ACC112 (cell line): ENCODE results near the gene IL1RAPL1.
"Not testable (repeated sequence)": the region's sequence is repeated elsewhere in the genome, so short reads cannot be mapped to it uniquely, and the experiment has no call there.

ENCODE experiments used
- H2AFZ ChIP-seq: fragments of 200-600 bp; sonication (generic); one replicate; pipeline ENCODE4 v1.6.0; 2017; ENCODE audit warnings: antibody characterized with exemption, low read length; ENCODE audit not compliant: unreplicated experiment
- H3K27ac ChIP-seq: fragments of 200-600 bp; sonication (generic); 2 replicates; pipeline ENCODE4 v1.5.1; 2014; ENCODE audit warnings: low read depth, mild to moderate bottlenecking, antibody characterized with exemption, low read length, moderate library complexity
- H3K27me3 ChIP-seq: fragments of 200-600 bp; sonication (generic); 2 replicates; pipeline ENCODE4 v1.6.1; 2014; ENCODE audit warnings: mild to moderate bottlenecking, antibody characterized with exemption, low read length, moderate library complexity, mixed read lengths; ENCODE audit not compliant: insufficient read depth
- H3K36me3 ChIP-seq: fragments of 200-600 bp; sonication (generic); 2 replicates; pipeline ENCODE4 v1.6.1; 2016; ENCODE audit warnings: mild to moderate bottlenecking, antibody characterized with exemption, low read length, moderate library complexity, mixed read lengths; ENCODE audit not compliant: insufficient read depth
- H3K4me1 ChIP-seq: fragments of 200-600 bp; sonication (generic); one replicate; pipeline ENCODE4 v1.6.1; 2016; ENCODE audit warnings: low read length, mixed read lengths; ENCODE audit not compliant: insufficient read depth, unreplicated experiment, control insufficient read depth
- H3K4me3 ChIP-seq: fragments of 200-600 bp; sonication (generic); 2 replicates; pipeline ENCODE4 v1.5.1; 2014; ENCODE audit warnings: mild to moderate bottlenecking, low read depth, low read length
- H3K79me2 ChIP-seq: fragments of 200-600 bp; sonication (generic); one replicate; pipeline ENCODE4 v1.6.0; 2016; ENCODE audit warnings: low read length; ENCODE audit not compliant: control insufficient read depth, unreplicated experiment, insufficient read depth

The IL1RAPL1 gene

GRCh38 chrX:29083823-29084222, 496.6 kb downstream of the IL1RAPL1 start:
- no peaks in the 10 kb centered on the region for H3K36me3 ChIP-seq
- H3K4me3 ChIP-seq: no peak overlapping the region
- H3K27ac ChIP-seq: no peak overlapping the region
- no peak overlapping the region for H2AFZ ChIP-seq
- no peaks in the 10 kb centered on the region for H3K4me1 ChIP-seq
- no peaks in the 10 kb centered on the region for H3K27me3 ChIP-seq
- H3K79me2 ChIP-seq: no peaks in the 10 kb centered on the region

GRCh38 chrX:29090811-29091210, 503.6 kb downstream of the IL1RAPL1 start:
- H2AFZ ChIP-seq: no peak overlapping the region
- H3K4me3 ChIP-seq: no peak overlapping the region
- no peaks in the 10 kb centered on the region for H3K27me3 ChIP-seq
- H3K79me2 ChIP-seq: no peaks in the 10 kb centered on the region
- no peaks in the 10 kb centered on the region for H3K36me3 ChIP-seq
- H3K4me1 ChIP-seq: no peaks in the 10 kb centered on the region
- H3K27ac ChIP-seq: no peak overlapping the region

DNA sequence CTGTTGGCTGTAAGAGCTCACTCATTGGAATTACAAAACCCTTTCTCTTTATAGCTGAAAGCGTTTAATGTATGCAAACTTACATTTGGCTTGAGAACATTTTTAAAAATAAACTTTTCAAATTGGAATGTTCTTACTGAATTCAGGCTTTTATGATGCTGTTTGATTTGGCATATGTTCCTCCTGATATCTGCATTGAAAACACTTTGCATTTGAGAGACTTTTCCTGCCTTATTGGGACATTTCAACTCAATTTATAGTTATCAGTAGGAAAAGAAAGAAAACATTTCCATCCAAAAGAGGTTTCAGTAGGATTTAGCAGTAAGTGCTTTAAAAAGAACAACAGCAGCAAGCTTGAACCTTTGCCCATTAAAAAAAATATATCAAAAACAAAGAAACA, 520.0 kb downstream of the IL1RAPL1 start:
- Histone ChIP-seq H3K4me1 (no peaks in the 10 kb centered on the region), H2AFZ (no peak overlapping the region), H3K79me2 (no peaks in the 10 kb centered on the region), H3K4me3 (no peak overlapping the region), H3K27me3 (peaks cover 4% of the 10 kb centered on the region; the same call in 1 of the 2 replicates), H3K36me3 (no peaks in the 10 kb centered on the region), H3K27ac (no peak overlapping the region)

DNA sequence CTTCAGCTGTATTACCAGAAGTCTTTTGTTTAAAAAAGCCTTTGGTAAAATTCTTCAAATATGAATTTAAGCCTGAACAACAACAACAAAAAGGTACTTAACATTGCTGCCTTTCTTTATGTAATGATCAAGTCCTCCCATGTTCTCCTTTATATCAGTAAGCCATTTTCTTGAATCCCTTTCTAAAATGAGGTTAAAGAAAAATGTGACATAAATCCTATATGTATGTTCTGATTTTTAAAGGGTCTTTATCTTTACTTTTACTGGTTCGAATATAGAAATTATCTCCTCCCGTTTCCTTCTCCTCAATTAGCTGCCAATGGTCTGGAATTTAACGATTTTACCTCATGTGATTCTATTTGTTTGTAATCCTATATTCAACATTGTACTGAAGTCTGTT, 522.8 kb downstream of the IL1RAPL1 start:
- H3K27ac ChIP-seq: no peak overlapping the region
- no peak overlapping the region for H2AFZ ChIP-seq

DNA sequence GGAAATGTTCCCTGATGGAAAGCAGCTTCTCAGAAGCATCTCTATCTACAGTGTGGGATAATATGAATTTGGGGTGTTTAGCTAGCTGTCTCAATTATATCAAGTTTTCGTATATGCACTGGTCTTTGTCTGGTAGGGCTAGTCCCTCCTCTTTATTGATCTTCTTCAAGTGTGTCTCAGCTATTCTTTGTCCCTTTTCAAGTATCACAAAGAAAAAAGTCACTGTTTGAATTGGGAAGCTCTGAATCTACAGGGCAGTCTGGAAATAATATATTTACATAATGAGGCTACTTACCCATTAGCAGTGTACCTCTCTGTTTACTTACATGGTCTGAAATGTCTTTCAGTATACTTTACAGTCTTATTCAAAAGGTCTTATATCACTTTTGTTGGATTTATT, 526.0 kb downstream of the IL1RAPL1 start:
- H3K27me3 ChIP-seq: peaks cover 4% of the 10 kb centered on the region; the same call in 1 of the 2 replicates
- no peaks in the 10 kb centered on the region for H3K79me2 ChIP-seq
- H3K36me3 ChIP-seq: no peaks in the 10 kb centered on the region
- H3K4me1 ChIP-seq: no peaks in the 10 kb centered on the region
- H2AFZ ChIP-seq: no peak overlapping the region
- H3K27ac ChIP-seq: no peak overlapping the region
- H3K4me3 ChIP-seq: no peak overlapping the region

More for the DNA sequence above, 522.8 kb downstream of the IL1RAPL1 start:
- no peaks in the 10 kb centered on the region for H3K4me1 ChIP-seq
- no peak overlapping the region for H3K4me3 ChIP-seq
- no peaks in the 10 kb centered on the region for H3K79me2 ChIP-seq
- H3K36me3 ChIP-seq: no peaks in the 10 kb centered on the region
- peaks cover 4% of the 10 kb centered on the region; the same call in 1 of the 2 replicates for H3K27me3 ChIP-seq

DNA sequence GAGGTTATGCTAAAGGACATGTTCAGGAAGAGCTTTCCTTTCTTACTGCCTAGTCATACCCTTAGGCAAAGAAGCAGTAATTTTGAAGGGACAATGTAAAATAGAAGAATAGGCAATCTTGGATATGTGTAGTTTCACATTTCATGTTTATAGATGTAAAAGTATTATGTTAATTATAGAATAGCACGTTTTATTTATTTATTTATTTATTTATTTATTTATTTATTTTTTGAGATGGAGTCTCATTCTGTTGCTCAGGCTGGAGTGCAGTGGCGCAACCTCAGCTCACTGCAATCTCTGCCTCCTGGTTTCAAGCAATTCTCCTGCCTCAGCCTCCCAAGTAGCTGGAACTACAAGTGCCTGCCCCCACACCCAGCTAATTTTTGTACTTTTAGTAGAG, 535.6 kb downstream of the IL1RAPL1 start:
- H2AFZ ChIP-seq, H3K4me1 ChIP-seq, H3K36me3 ChIP-seq, H3K4me3 ChIP-seq, H3K27ac ChIP-seq, H3K79me2 ChIP-seq, H3K27me3 ChIP-seq: not testable (repeated sequence)

DNA sequence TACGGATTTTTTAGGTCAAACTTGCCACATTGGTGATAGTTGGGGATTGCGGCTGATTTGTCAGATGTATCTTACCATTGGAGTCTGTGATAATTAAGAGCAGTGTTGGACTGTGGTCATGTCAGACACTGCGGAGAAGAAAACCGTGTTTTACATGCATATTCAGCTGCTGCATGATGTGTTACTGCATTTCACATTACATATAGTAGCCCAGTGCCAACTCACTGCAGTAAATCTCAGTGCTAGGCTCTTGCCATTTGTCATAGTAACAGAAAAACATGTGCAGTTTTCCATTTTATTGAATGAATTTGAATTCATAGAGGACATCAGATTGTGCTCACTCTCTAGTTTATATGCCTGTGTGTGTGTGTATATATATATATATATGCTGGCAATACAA, 543.7 kb downstream of the IL1RAPL1 start:
- Histone ChIP-seq H3K4me1 (no peaks in the 10 kb centered on the region), H3K27me3 (no peaks in the 10 kb centered on the region), H3K36me3 (no peaks in the 10 kb centered on the region), H3K27ac (no peak overlapping the region), H3K79me2 (no peaks in the 10 kb centered on the region), H3K4me3 (no peak overlapping the region), H2AFZ (no peak overlapping the region)

DNA sequence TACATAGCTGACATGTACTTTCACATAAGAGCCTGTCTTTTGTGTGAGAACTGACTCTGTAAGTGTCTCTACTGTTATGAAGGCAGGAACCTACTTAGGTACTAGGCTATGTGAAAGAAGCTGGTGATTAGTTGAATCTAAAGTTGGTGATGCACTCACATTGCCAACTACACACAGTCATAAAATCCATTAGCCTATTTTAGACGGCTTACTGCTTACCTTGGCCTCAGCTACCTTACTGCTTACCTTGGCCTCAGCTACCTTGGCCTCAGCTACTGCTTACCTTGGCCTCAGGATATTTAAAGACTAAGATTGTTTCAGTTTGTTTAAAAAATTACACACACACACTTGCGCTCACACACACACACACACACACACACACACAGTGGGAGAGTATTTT, 549.7 kb downstream of the IL1RAPL1 start:
- Histone ChIP-seq H3K27ac (no peak overlapping the region), H3K4me1 (no peaks in the 10 kb centered on the region), H3K27me3 (no peaks in the 10 kb centered on the region), H3K4me3 (no peak overlapping the region), H2AFZ (no peak overlapping the region), H3K36me3 (no peaks in the 10 kb centered on the region), H3K79me2 (no peaks in the 10 kb centered on the region)

DNA sequence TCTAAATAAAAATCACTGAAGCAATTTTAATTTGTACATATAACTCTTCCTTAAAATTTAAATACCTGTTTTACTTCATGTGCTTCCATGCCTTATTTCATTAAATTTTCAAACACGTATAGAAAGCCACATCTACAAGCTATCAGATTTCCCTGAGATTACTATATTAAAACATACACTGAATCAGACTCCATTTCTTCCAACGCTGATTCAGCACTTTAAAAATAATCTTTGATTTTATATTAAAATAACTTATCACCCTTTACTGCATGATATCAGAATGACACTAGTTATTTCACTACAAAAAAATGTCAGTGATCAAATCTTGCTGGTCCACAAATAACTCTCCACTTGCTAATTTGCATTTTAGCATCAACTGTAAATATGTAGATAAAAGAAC, 550.8 kb downstream of the IL1RAPL1 start:
- no peaks in the 10 kb centered on the region for H3K36me3 ChIP-seq
- no peak overlapping the region for H3K4me3 ChIP-seq
- no peak overlapping the region for H2AFZ ChIP-seq
- no peak overlapping the region for H3K27ac ChIP-seq
- no peaks in the 10 kb centered on the region for H3K4me1 ChIP-seq
- no peaks in the 10 kb centered on the region for H3K27me3 ChIP-seq
- H3K79me2 ChIP-seq: no peaks in the 10 kb centered on the region

GRCh38 chrX:29143356-29143755, 556.1 kb downstream of the IL1RAPL1 start:
- no peak overlapping the region for H3K27ac ChIP-seq
- no peaks in the 10 kb centered on the region for H3K27me3 ChIP-seq
- H3K4me3 ChIP-seq: no peak overlapping the region
- no peaks in the 10 kb centered on the region for H3K79me2 ChIP-seq
- H2AFZ ChIP-seq: no peak overlapping the region
- H3K4me1 ChIP-seq: no peaks in the 10 kb centered on the region
- no peaks in the 10 kb centered on the region for H3K36me3 ChIP-seq

GRCh38 chrX:29143756-29144155, 556.5 kb downstream of the IL1RAPL1 start:
- H3K27ac ChIP-seq: no peak overlapping the region
- H3K4me1 ChIP-seq: no peaks in the 10 kb centered on the region
- no peaks in the 10 kb centered on the region for H3K27me3 ChIP-seq
- H3K4me3 ChIP-seq: no peak overlapping the region
- no peaks in the 10 kb centered on the region for H3K79me2 ChIP-seq
- no peaks in the 10 kb centered on the region for H3K36me3 ChIP-seq
- no peak overlapping the region for H2AFZ ChIP-seq
